ENCODE data around the gene PLXNA4.

DNA sequence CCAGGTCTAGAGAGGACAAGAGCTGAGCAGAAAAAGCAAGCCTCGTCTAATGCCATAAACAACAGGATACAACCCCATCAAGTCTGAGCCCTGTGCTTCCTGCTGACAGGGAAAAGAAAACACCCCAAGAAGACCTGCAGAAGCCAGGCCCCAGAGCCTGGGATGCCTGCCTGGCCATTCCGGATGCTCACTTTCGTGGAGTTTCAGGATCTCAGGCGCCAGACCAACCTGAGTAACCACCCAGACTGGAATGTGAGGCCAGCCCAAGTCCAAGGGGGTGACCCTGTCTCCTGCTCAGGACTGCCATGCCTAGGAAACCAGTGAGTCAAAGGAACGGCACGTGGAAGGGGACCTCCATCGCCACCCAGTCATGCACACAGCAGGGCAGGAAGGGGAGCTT lies 74.3 kb downstream of the PLXNA4 start:
- no peak for TF ChIP-seq CHD2 (IDR thresholded peaks at IDR 0.05; ENCODE audit: low read length, partially characterized antibody)
- TF ChIP-seq, protein P1, sequence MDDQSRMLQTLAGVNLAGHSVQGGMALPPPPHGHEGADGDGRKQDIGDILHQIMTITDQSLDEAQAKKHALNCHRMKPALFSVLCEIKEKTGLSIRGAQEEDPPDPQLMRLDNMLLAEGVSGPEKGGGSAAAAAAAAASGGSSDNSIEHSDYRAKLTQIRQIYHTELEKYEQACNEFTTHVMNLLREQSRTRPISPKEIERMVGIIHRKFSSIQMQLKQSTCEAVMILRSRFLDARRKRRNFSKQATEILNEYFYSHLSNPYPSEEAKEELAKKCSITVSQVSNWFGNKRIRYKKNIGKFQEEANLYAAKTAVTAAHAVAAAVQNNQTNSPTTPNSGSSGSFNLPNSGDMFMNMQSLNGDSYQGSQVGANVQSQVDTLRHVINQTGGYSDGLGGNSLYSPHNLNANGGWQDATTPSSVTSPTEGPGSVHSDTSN (IDR thresholded peaks at IDR 0.05) = no peak
- no peak for TF ChIP-seq ZNF302 (CRISPR knock-in tag; IDR thresholded peaks at IDR 0.05)
- TF ChIP-seq MAX (IDR thresholded peaks at IDR 0.05) = no peak
- TF ChIP-seq POLR2A (IDR thresholded peaks at IDR 0.05; ENCODE audit: low read length) = no peak

Measured in A549 (cell line).